ENCODE measurements around the gene PLXNC1.
A peak's percentile ranks its signal among the peaks of the same experiment; 100 is the strongest.

PLXNC1 gene

GRCh38 chr12:94265966-94266745, 117.8 kb downstream of the PLXNC1 start:
- DNase-seq (ENCODE audit: low spot score), result no peak

- DNase-seq (ENCODE audit: low spot score), result no peak
Measured at GRCh38 chr12:94266796-94267536, 118.6 kb downstream of the PLXNC1 start.

DNA sequence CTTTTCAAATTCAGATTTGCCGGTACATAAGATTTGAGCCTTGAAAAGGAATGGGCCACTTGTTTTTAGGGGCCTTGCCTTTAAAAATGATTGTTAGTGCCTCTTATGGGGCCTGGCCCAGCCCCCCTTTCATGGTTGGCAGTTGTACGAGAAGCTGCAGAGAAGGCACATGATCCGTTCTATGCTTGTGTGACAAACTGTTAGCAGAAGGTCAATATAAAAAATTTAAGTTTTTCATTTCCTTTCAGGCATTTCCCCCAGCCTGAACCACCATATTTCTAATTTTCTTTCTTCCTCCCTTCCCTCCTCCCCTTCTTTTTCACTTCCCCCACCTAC, 119.1 kb downstream of the PLXNC1 start:
- no peak for DNase-seq (ENCODE audit: low spot score)

DNA sequence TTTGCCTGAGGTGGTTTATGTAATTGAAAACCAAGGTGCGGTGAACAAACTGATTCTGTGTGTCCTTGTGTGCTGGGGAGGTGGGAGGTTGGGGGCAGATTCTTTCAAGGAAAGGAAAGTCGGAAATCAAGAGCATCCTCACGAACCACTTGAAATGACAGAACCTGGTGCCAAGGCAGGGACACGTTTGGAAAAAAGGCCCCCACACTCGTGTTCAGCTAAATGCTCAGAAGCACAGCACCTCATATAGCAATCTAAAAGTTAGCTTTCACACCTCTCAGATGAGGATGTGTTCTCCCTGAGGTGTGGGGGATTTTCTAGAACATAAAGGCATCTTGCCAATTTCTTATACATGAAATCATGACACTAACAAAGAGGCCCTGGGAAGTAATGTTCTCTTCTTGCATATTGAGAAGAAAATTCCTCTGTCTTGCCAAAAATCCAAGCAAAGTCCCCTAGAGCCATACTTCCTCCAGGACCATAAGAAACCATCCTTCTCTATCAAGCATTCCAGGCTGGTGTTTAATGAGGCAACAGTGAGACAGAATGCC, 119.6 kb downstream of the PLXNC1 start:
- DNase-seq (ENCODE audit: low spot score), result no peak

GRCh38 chr12:94269316-94269999, 121.1 kb downstream of the PLXNC1 start:
- DNase-seq (ENCODE audit: low spot score), result no peak

GRCh38 chr12:94271351-94271750, 123.0 kb downstream of the PLXNC1 start:
- no peak for DNase-seq (ENCODE audit: low spot score)

GRCh38 chr12:94272280-94272679, 123.9 kb downstream of the PLXNC1 start:
- DNase-seq (ENCODE audit: low spot score), result no peak

- no peak for DNase-seq (ENCODE audit: low spot score)
Measured at GRCh38 chr12:94273272-94273671, 124.9 kb downstream of the PLXNC1 start.

DNA sequence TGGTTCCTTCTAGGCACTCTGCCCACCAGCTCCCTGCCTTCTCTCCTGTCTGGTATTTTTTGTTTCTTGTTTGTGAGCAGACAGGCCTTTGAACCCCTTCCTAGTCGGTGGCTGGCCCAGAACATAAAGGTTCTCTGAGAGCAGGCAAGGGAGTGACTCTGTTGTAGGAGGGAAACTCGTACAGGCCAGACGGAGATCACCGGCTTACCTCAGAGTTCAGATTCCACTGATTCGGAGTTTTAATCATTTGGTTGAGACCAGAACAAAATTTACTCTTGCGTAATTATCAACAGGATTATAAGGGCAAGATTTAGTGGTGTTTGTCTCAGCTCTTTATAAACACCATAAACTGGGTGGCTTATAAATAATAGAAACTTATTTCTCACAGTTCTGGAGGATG, 128.3 kb downstream of the PLXNC1 start:
- no peak for DNase-seq (ENCODE audit: low spot score)

- DNase-seq (ENCODE audit: low spot score), result peak; percentile 37
Measured at GRCh38 chr12:94277426-94278000, 129.1 kb downstream of the PLXNC1 start.

- DNase-seq (ENCODE audit: low spot score), result no peak
Measured at GRCh38 chr12:94280063-94280462, 131.7 kb downstream of the PLXNC1 start.

- DNase-seq (ENCODE audit: low spot score), result no peak
Measured at GRCh38 chr12:94282675-94283074, 134.3 kb downstream of the PLXNC1 start.

- DNase-seq (ENCODE audit: low spot score), result no peak
Measured at GRCh38 chr12:94284046-94284445, 135.7 kb downstream of the PLXNC1 start.

GRCh38 chr12:94284859-94285258, 136.5 kb downstream of the PLXNC1 start:
- no peak for DNase-seq (ENCODE audit: low spot score)

DNA sequence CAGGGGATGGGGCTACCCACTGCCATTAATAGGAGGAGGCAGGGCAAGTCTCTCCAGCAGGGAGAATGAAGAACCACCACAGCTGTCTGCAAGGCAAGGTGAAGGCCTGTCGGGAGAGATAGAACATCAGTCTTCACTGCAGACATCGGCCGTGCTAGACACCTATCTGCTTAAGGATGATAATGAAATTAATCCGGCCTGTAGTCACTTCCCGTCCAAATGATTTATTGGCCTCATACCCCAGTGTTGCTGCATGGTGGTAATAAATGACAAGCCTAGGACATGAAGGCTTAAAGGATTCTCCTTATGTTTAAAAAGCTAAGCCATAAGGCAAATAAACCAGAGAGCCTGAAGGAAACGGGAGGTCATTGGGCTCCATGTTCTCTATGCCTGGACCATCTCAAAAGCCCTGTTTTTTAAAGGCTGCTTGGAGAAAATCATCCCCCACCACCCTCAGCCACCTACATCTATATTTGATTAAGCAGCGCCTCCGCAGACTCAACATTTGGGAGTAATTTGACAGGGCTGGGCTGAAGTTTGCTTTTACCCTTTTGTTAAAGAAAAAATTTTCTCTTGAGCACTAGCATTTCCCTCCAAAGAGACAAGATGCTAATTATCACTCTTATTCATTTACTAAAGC, 137.7 kb downstream of the PLXNC1 start:
- no peak for DNase-seq (ENCODE audit: low spot score)

- DNase-seq (ENCODE audit: low spot score), result no peak
Measured at GRCh38 chr12:94286583-94287244, 138.3 kb downstream of the PLXNC1 start.

- no peak for DNase-seq (ENCODE audit: low spot score)
Measured at GRCh38 chr12:94287245-94287628, 138.9 kb downstream of the PLXNC1 start.

DNA sequence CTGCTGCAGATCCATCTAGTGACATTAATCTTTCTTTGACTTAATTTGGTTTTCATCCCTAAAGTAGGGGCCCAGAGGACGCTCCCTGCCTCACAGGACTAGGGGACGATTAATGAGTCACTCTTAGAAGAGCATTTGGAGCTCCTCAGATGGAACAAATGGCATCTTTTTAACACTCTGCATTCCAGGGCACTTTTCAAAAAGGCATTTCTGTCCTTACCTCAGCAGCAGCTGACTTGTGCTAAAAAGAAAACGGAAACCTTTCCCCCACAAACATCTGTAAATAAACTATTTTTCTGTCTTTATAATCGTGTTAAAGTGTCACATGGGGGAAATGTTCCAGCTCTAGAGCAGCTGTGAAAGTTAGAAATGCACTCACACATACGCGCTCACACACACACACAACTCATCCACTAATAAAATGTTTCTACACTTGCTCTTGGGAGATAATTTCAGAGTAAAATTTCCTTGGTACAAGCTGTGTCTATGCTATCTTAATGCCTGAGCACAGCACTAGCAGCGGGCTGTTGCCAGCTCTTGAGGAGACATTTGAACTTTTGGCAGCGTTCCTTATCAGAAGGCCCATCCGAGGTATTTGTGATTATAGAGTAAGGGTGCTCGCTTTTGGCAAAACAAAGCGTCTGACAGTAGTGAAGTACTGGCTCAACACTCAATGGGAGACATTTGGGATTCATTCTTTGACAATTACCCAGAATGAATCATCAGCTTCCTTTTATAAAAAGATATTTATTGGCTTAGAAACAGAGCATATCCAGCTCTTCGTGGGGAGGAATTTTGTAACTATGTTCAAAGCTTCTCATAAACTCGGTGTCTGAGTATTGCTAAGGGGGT, 141.3 kb downstream of the PLXNC1 start:
- DNase-seq (ENCODE audit: low spot score), result peak; percentile 14

DNA sequence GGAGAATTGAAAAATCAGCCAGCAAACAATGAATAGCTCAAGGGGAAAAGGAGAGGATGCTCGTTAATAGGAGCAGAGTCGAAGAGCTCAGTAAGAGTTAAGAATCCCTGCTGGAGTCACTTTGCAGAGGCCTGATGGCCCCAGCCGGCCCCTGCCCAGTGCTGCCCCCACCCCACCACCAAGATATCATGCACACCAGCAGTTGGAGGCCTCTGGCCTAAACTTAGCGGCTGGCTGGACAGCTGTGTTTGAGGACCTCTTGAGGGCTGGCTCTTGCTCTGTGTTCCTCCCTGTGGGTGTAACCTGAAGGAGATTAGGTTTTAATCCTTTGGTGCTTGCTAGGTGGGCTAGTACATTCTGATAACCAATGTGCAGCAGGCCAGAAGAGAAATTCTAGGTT, 142.0 kb downstream of the PLXNC1 start:
- no peak for DNase-seq (ENCODE audit: low spot score)

DNA sequence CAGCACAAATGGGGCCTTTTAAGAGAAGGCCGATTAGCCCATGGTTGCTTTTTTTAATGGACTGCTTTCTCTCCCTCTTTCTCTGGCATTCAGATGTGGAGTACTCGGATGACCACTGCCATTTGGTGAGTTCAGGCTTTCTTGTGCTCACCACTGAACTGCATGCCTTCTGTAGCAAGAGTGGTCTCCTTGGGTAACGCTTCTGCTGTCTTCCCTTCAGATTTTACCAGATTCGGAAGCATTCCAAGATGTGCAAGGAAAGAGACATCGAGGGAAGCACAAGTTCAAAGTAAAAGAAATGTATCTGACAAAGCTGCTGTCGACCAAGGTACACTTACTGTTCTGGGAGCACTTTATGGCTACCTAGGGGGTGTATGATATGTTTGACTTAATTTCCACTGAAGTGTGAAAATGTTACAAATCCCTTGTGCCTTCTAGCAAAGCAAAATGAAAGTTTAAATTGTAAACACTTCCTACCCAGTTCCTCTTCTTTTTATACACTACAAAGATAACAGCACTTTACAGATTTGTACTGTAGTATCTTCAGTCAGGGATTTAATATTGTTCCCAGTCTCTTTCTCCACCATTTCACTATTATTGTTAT, 148.8 kb downstream of the PLXNC1 start:
- DNase-seq (ENCODE audit: low spot score), result no peak

Measured in putamen (tissue), 1 donor.